GM04503 (cell line): ENCODE measurements around the gene RTN4R.
"Not testable (repeated sequence)": the region's sequence is repeated elsewhere in the genome, so short reads cannot be mapped to it uniquely, and the experiment has no call there.

ENCODE experiments used
- DNase-seq: peaks from one replicate; pipeline ENCODE4 v3.0.0-alpha.2; 2012; ENCODE audit warnings: low read depth

Gene RTN4R

DNA sequence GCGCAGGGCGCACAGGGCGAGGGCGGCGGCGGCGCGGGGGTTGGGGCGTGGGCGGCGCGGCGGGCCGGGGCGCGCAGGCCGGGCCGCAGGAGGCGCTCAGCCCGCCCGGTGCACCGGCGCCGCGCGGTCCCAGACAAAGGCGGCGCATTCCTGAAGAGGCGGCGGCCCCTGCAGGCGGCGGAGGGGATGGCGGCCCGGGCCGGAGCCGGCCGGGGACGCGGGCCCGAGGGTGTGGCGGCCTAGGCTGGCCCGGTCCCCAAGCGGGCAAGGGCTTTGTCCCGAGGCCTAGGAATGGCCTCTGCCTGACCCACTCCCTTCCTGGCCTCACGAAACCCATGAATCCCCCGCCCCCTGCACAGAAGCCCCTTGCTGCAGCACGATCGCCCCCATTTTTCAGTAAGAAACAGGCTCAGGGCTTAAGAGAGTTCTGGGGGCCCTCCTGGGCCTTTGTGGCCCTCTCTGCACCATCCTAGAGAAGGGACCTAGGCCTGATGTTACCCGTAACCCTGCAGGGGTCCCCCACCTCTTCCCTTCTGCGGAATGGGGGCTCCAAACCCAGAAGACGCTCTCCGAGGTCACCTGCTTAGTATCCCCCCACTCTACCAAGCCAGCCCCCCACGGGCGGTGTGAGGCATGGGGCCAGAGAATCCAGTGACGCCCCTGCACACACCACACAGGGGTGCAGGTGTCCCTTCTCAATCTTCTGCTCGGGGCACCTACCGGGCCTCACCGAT is at the start of gene RTN4R:
TSS of gene RTN4R (minus strand) at position 40 of the 734 bp plus-strand sequence. CDS start 226 bp downstream, outside the sequence.
- no peak for DNase-seq

GRCh38 chr22:20317402-20318042 is 49.4 kb upstream of the RTN4R start:
- DNase-seq, result not testable (repeated sequence)

DNA sequence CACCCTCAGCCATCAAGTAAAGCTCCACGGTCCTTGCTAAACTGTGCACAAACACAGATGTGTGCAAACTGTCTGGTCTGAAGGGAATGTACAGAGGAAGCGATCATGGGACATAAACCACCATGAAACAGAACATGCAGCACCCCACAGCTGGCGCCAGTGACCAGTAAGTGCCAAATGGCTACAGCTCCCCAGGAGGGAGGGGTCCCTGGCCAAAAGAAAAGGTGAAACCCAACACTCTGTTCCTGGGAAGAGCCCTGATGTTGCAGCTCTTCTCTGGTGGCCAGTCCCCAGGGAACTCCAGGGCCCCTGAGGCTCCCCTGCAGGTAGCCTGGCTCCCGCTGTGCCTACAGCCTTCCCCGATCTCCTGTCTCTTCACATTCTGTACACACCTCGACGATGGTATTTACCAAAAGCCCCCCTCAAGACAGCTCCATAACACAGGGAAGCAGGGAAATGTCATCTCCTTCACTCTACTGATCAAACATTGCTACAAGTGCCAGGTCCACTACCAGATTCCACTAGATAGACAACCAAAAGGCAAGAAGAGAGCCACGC is 48.8 kb upstream of the RTN4R start:
- DNase-seq, result no peak

GRCh38 chr22:20316217-20316843 is 48.2 kb upstream of the RTN4R start:
- no peak for DNase-seq

DNA sequence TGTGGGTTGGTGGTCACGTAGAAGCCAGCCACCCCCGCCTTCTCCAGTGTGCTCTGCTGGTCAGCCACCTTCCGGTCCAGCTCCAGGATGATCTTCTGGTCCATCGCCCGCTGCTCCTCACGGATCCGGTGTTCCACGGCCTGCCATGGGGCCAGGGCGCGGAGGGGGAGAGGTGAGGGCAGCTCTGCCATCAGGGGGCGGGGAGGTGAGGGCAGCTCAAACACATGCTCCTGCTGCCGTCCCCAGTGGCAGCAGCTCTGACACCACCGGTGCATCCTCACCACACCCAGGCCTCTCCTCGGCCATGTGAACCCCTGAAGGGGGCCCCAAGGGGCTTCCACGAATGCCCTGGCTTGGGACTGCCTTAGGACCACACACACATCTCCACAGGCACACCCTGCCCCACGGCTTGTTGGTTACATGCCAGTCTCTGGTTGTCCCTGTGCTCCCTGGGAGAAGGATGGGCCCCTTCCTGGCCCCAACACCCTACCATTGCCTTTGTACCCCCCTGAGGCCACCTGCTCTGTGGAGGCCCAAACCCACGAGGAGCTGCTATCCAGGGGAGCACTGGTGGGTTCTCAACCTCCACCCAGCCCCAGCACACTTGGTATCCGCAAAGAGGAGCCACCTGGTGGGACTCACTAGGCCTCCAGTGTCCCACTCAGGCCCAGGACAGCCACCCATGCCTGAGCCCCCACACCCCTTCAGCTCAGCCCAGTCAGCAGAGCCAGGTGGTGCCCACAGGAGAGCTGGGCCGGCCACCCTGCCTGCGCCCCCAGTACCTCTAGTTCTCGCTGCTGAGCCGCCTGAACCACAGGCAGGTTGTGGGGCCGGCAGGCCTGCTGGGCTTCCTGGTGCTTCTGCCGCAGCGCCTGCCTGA is 47.5 kb upstream of the RTN4R start:
- DNase-seq, result no peak

DNA sequence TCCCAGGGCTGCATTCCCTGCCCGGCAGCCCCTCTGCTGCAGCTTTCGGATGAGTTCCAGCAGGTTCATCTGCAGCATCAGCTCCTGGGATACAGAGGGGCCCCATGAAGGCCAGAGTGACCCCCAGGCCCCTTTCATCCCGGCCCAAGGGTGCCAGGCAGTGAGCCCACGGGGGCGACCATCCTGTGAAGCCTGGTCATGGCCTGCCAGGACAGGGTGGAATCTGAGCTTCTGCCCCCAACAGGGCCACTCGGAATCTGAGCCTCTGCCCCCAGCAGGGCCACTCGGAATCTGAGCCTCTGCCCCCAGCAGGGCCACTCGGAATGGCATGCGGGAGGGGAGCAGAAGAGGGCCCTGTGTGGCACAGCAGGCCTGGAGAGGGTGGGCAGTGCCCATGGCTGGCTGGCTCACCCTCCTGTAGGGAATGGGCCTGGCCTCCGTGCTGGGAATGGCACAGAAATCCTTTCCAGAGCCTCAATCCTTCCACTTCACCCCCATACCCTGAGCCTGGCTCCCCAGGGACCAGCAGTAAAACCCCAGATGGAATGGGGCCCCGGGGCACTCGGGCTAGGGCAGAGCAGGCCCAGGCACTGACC is 46.7 kb upstream of the RTN4R start:
- not testable (repeated sequence) for DNase-seq

GRCh38 chr22:20314206-20314605 is 46.1 kb upstream of the RTN4R start:
- DNase-seq, result not testable (repeated sequence)

DNA sequence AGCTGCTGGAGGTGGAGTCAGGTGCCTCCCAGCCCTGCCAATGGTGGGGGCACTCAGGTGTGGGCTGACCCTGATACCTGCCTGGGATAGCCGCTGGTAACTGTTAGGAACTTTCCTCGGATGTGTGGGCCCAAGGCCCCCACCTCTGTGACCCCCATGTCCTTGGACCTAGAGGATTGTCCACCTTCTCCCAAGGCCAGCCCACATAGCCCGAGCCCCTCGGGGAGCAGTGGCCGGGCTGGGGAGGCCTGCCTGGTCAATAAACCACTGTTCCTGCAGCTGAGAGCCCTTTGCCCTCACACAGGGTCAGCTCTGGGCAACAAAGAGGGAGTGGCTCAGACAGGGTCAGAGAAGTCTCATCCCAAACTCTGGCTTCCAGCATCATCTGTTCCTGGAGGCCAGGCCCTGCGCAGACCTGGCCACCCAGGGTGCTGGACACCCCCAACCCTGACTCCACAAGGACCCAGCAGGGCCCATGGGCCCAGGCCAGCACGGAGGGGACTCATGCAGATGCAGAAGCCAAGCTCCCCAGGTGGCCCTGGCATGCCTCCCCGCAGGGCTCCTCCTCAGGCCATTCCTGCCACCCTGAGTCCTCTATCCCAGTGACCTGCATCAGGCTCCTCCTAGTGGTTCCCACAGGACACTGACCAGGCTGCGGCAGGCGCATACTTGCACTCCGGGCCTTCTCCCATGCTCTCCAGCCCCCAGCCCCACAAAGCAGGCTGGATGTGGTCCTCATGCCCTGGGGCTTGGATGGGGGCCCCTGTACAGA is 45.4 kb upstream of the RTN4R start:
- not testable (repeated sequence) for DNase-seq

GRCh38 chr22:20312396-20313191 is 44.5 kb upstream of the RTN4R start:
- DNase-seq, result no peak

- not testable (repeated sequence) for DNase-seq
Measured at GRCh38 chr22:20311249-20312062, 43.3 kb upstream of the RTN4R start.

- not testable (repeated sequence) for DNase-seq
Measured at GRCh38 chr22:20310773-20311172, 42.7 kb upstream of the RTN4R start.

- not testable (repeated sequence) for DNase-seq
Measured at GRCh38 chr22:20310180-20310579, 42.1 kb upstream of the RTN4R start.

- not testable (repeated sequence) for DNase-seq
Measured at GRCh38 chr22:20308806-20309650, 40.9 kb upstream of the RTN4R start.

- not testable (repeated sequence) for DNase-seq
Measured at GRCh38 chr22:20307448-20308447, 39.6 kb upstream of the RTN4R start.

DNA sequence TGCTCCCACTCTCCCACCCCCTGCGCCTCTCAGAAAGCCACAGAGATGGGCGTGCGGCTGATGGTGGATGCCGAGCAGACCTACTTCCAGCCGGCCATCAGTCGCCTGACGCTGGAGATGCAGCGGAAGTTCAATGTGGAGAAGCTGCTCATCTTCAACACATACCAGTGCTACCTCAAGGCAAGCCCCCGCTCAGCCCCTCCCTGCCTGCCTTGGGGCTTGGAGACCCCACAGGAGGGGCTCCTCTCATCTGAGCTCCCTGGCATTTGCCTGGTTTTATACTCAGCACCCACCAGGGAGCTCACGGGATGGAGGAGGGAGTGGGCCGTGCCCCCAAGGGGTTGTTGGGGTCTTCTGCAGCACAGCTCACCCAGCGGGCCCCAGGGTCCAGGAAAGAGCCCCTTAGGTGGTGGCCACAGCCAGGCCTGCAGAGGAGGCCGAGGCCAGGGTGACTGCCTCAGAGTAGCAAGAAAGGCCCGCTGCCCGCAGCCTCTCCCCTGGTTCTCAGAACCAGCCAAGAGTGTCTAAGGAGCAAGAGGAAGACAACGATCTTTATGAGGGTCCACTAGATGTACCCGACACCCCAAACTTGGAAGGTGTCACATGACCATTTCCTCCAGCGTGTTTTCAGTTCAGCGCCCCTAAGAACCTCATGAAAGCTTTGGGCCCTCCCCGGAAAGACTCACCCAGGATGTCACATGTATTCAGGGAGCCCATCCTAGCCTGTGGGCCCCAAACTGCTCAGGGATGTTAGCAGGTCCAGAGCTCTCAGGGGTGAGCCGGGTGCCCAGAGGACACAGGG is 38.7 kb upstream of the RTN4R start:
- DNase-seq, result not testable (repeated sequence)
